GM23338 (cell line): ENCODE measurements around the gene TMTC4. TPM values are rescaled to one million over a fixed set of nuclear protein-coding genes. Genes with fewer than 3 reads are reported as not detected.

ENCODE experiments used
- ATAC-seq: fragments of 200-7000 bp; cut with Tn5 transposase; 3 replicates; pipeline ENCODE4 v1.9.1; 2020
- DNase-seq: peaks from one replicate; pipeline ENCODE4 v3.0.0-alpha.2; 2015; ENCODE audit warnings: low spot score
- H2AFZ ChIP-seq: fragments of 200-600 bp; sonication (generic); 2 replicates; pipeline ENCODE4 v1.8.0; 2016; ENCODE audit warnings: antibody characterized with exemption, mild to moderate bottlenecking, moderate library complexity
- H3F3A ChIP-seq: fragments of 200-600 bp; sonication (generic); replicated peaks from 2 replicates; pipeline ENCODE4 v1.8.0; 2017; ENCODE audit warnings: antibody characterized with exemption, mixed run types, low read depth
- H3K27ac ChIP-seq: fragments of 200-600 bp; sonication (generic); 2 replicates; pipeline ENCODE4 v1.6.1; 2016; ENCODE audit warnings: low read depth
- H3K27me3 ChIP-seq: fragments of 200-600 bp; sonication (generic); 2 replicates; pipeline ENCODE4 v1.8.0; 2016; ENCODE audit warnings: mild to moderate bottlenecking, mixed run types, moderate library complexity; ENCODE audit not compliant: insufficient read depth
- H3K36me3 ChIP-seq: fragments of 200-600 bp; sonication (generic); 2 replicates; pipeline ENCODE4 v1.8.0; 2016; ENCODE audit warnings: mild to moderate bottlenecking; ENCODE audit not compliant: insufficient read depth
- H3K4me1 ChIP-seq: fragments of 200-600 bp; sonication (generic); 2 replicates; pipeline ENCODE4 v1.8.0; 2016; ENCODE audit warnings: mild to moderate bottlenecking, moderate library complexity; ENCODE audit not compliant: insufficient read depth
- H3K4me2 ChIP-seq: fragments of 200-600 bp; sonication (generic); 2 replicates; pipeline ENCODE4 v1.7.1; 2017; ENCODE audit warnings: mixed run types
- H3K4me3 ChIP-seq: fragments of 200-600 bp; sonication (generic); 2 replicates; pipeline ENCODE4 v1.6.1; 2016; ENCODE audit warnings: mixed run types
- H3K79me2 ChIP-seq: fragments of 200-600 bp; sonication (generic); replicated peaks from 2 replicates; pipeline ENCODE4 v1.8.0; 2017; ENCODE audit warnings: mild to moderate bottlenecking; ENCODE audit not compliant: insufficient read depth
- H3K9me2 ChIP-seq: fragments of 200-600 bp; sonication (generic); 2 replicates; pipeline ENCODE4 v1.8.0; 2017; ENCODE audit not compliant: insufficient read depth
- H4K20me1 ChIP-seq: fragments of 200-600 bp; sonication (generic); replicated peaks from 2 replicates; pipeline ENCODE4 v1.8.0; 2017; ENCODE audit warnings: mild to moderate bottlenecking; ENCODE audit not compliant: insufficient read depth
- H3K27ac Mint-ChIP-seq: 2 replicates; pipeline ENCODE4 v1.8.0; 2020; ENCODE audit warnings: inconsistent platforms, mild to moderate bottlenecking, moderate library complexity, mixed read lengths
- H3K27me3 Mint-ChIP-seq: 3 replicates; pipeline ENCODE4 v1.8.0; 2022; ENCODE audit warnings: low read depth, mild to moderate bottlenecking, moderate library complexity, mixed read lengths, inconsistent platforms; ENCODE audit not compliant: insufficient read depth, poor library complexity
- H3K36me3 Mint-ChIP-seq: 3 replicates; pipeline ENCODE4 v1.8.0; 2021; ENCODE audit warnings: low read depth, mild to moderate bottlenecking, inconsistent platforms, moderate library complexity, mixed read lengths
- H3K4me1 Mint-ChIP-seq: 3 replicates; pipeline ENCODE4 v1.8.0; 2020; ENCODE audit warnings: mild to moderate bottlenecking, inconsistent platforms, mixed read lengths
- H3K4me3 Mint-ChIP-seq: 3 replicates; pipeline ENCODE4 v1.8.0; 2021; ENCODE audit warnings: moderate library complexity, mild to moderate bottlenecking, inconsistent platforms, mixed read lengths
- H3K9me3 Mint-ChIP-seq: 3 replicates; pipeline ENCODE4 v1.8.0; 2020; ENCODE audit warnings: moderate library complexity, mild to moderate bottlenecking, inconsistent platforms, mixed read lengths
- CREB1 ChIP-seq: fragments of 250-450 bp; sonication (Bioruptor Pico); IDR thresholded peaks from 2 replicates; pipeline ENCODE4 v1.5.0; 2020; ENCODE audit warnings: low read depth, mild to moderate bottlenecking, moderate library complexity
- CTCF ChIP-seq, 2 experiments: fragments of 200-600 bp in 1 of 2; sonication (generic) in 1 of 2; conservative IDR thresholded peaks; 2 replicates each; pipeline versions ENCODE4 v1.5.1 to v1.6.1; 2016 to 2017; ENCODE audit warnings: antibody characterized with exemption in 2 of 2, low read depth in 2 of 2, mild to moderate bottlenecking in 2 of 2, moderate library complexity in 1 of 2
- ETS1 ChIP-seq: IDR thresholded peaks from 2 replicates; pipeline ENCODE4 v1.6.1; 2016; ENCODE audit warnings: antibody characterized with exemption
- EZH2 ChIP-seq: fragments of 200-600 bp; sonication (generic); IDR thresholded peaks from one replicate; pipeline ENCODE4 v1.8.0; 2017; ENCODE audit warnings: antibody characterized with exemption, mild to moderate bottlenecking, low read depth; ENCODE audit not compliant: unreplicated experiment
- EZH2phosphoT487 ChIP-seq: fragments of 200-600 bp; sonication (generic); IDR thresholded peaks from one replicate; pipeline ENCODE4 v1.8.1; 2018; ENCODE audit warnings: antibody characterized with exemption; ENCODE audit not compliant: unreplicated experiment
- REST ChIP-seq: IDR thresholded peaks from one replicate; pipeline ENCODE4 v1.6.1; 2018; ENCODE audit warnings: antibody characterized with exemption; ENCODE audit not compliant: unreplicated experiment
- STAT1 ChIP-seq: IDR thresholded peaks from one replicate; pipeline ENCODE4 v1.6.1; 2016; ENCODE audit warnings: antibody characterized with exemption; ENCODE audit not compliant: unreplicated experiment
- ZNF331 ChIP-seq: fragments of 250-450 bp; sonication (Bioruptor Pico); IDR thresholded peaks from 2 replicates; pipeline ENCODE4 v1.5.0; 2020; ENCODE audit warnings: low read depth, mild to moderate bottlenecking, moderate library complexity
- ZNF462 ChIP-seq: fragments of 250-450 bp; sonication (Bioruptor Pico); IDR thresholded peaks from 2 replicates; pipeline ENCODE4 v1.5.0; 2020; ENCODE audit warnings: mild to moderate bottlenecking, moderate library complexity
- polyA plus RNA-seq: library from polyadenylated mRNA; unstranded; fragments of >200 nt; fragmentation: Nextera tagmentation; extraction: Ambion mirVana; gene quantifications from 2 replicates; pipeline ENCODE4 v1.2.1, GENCODE V29; 2016
- total RNA-seq: library from RNA; depleted of rRNA; stranded (reverse); fragments of >200 nt; shearing (Covaris generic); gene quantifications from 2 replicates; pipeline ENCODE4 v1.2.3, GENCODE V29; 2014

The TMTC4 gene
- total and polyA plus RNA-seq, 2 experiments from 2014 or later = 21.9 to 50.0 TPM

GRCh38 chr13:100636441-100636840, 38.2 kb downstream of the TMTC4 start (continued):
- TF ChIP-seq ETS1 = no peak
- TF ChIP-seq CTCF (conservative IDR thresholded peaks at IDR 0.05; ENCODE audit: low read depth in 2 of 2) = no peak

GRCh38 chr13:100636004-100636403, 38.6 kb downstream of the TMTC4 start:
- Mint-ChIP-seq H3K36me3 (peaks cover 56% of the 10 kb centered on the region), H3K4me1 (peaks cover 4% of the 10 kb centered on the region), H3K9me3 (no peaks in the 10 kb centered on the region), H3K27ac (no peak overlapping the region), H3K4me3 (no peak overlapping the region), H3K27me3 (no peaks in the 10 kb centered on the region)
- H3K27ac ChIP-seq = no peak overlapping the region
- H3K36me3 ChIP-seq = peaks cover 28% of the 10 kb centered on the region
- no peak overlapping the region for H3K4me3 ChIP-seq
- H2AFZ ChIP-seq = no peak overlapping the region
- H4K20me1 ChIP-seq = no peaks in the 10 kb centered on the region; the same call in 1 of the 2 replicates
- no peak for ATAC-seq
- H3K4me2 ChIP-seq = no peak overlapping the region
- H3K27me3 ChIP-seq = no peaks in the 10 kb centered on the region
- DNase-seq = no peak
- H3K9me2 ChIP-seq = no peaks in the 10 kb centered on the region
- H3K79me2 ChIP-seq = no peaks in the 10 kb centered on the region
- H3K4me1 ChIP-seq = peaks cover 2% of the 10 kb centered on the region; the same call in 1 of the 2 replicates
- 0 out of 2 replicates have a peak, but pooled peaks cover 8% of the 10 kb centered on the region for H3F3A ChIP-seq
- TF ChIP-seq CREB1 (CRISPR knock-in tag) (no peak), EZH2 (no peak), STAT1 (no peak), ZNF331 (CRISPR knock-in tag) (no peak), ZNF462 (CRISPR knock-in tag) (no peak), EZH2phosphoT487 (no peak), REST (no peak), ETS1 (no peak)
